Gastrocnemius medialis (tissue), 4 donors: Measurements from ENCODE around the gene THBS1. TPM values are rescaled to one million over a fixed set of nuclear protein-coding genes. Genes with fewer than 3 reads are reported as not detected.

Experiments used
- ATAC-seq, 2 donors: fragments of 150-250 bp; one replicate each; pipeline ENCODE4 v1.9.1; 2016
- DNase-seq, 2 donors: peaks; one replicate each; pipeline ENCODE4 v3.0.0-alpha.2; 2019
- H3K27ac ChIP-seq, 4 donors: fragments of 200-600 bp; sonication (generic); 1 replicate in 1 of 4; 2 replicates in 3 of 4; pipeline ENCODE4 v1.5.1; 2016 to 2018; ENCODE audit warnings: mild to moderate bottlenecking in 2 of 4, moderate library complexity in 1 of 4
- H3K27me3 ChIP-seq, 3 donors: fragments of 200-600 bp; sonication (generic) in 2 of 3; 1 replicate in 1 of 3; 2 replicates in 2 of 3; pipeline versions ENCODE4 v1.5.1 to v1.6.0; 2016 to 2019; ENCODE audit warnings: mild to moderate bottlenecking in 1 of 3, moderate library complexity in 1 of 3
- H3K36me3 ChIP-seq, 2 donors: fragments of 200-600 bp; sonication (generic) in 1 of 2; one replicate each; pipeline ENCODE4 v1.5.1; 2017 to 2018
- H3K4me1 ChIP-seq, 2 donors: fragments of 200-600 bp; sonication (generic) in 1 of 2; one replicate each; pipeline ENCODE4 v1.5.1; 2016 to 2017; ENCODE audit warnings: mild to moderate bottlenecking in 2 of 2
- H3K4me3 ChIP-seq, 4 donors: fragments of 200-600 bp; sonication (generic) in 3 of 4; 1 replicate in 1 of 4; 2 replicates in 3 of 4; pipeline ENCODE4 v1.5.1; 2016 to 2019; ENCODE audit warnings: mild to moderate bottlenecking in 2 of 4
- H3K9me3 ChIP-seq, 3 donors: fragments of 200-600 bp; sonication (generic) in 2 of 3; 1 replicate in 1 of 3; 2 replicates in 2 of 3; pipeline ENCODE4 v1.5.1; 2016 to 2019
- POLR2A ChIP-seq, 2 donors: fragments of 450-650 bp; IDR thresholded peaks; one replicate each; pipeline ENCODE4 v1.6.1; 2017; ENCODE audit warnings: antibody characterized with exemption in 2 of 2, mild to moderate bottlenecking in 2 of 2, moderate library complexity in 2 of 2
- in situ Hi-C, 4 donors: fragments of 200-750 bp; cut with MboI; loops; one replicate each; pipeline versions ENCODE4 v1.15.0 to v1.8.0; 2017; ENCODE audit warnings: low sequenced_read_pairs in 4 of 4
- intact Hi-C: fragments of 100-400 bp; cut with DNase I; formaldehyde crosslinking; loops from one replicate; pipeline ENCODE4 v1.15.1; 2023; ENCODE audit warnings: low total_unique reads
- total RNA-seq, 4 donors: library from RNA; depleted of rRNA; stranded (reverse); fragments of >200 nt; gene quantifications; one replicate each; pipeline versions ENCODE4 v1.1.0 to v1.2.3, GENCODE V29; 2016
- TF ChIP-seq, protein P1 (sequence below), 5 experiments: fragments of 450-650 bp in 3 of 5; fragments of 200-600 bp in 2 of 5; sonication (generic) in 2 of 5; IDR thresholded peaks in 4 of 5; conservative IDR thresholded peaks in 1 of 5; 1 replicate in 4 of 5; 2 replicates in 1 of 5; pipeline ENCODE4 v1.5.1; 2016 to 2019; ENCODE audit warnings: antibody characterized with exemption in 5 of 5, mild to moderate bottlenecking in 3 of 5, moderate library complexity in 3 of 5

The THBS1 gene
- total RNA-seq, 4 donors from 2014 or later, result 10.7 to 99.0 (median 44.6) TPM

DNA sequence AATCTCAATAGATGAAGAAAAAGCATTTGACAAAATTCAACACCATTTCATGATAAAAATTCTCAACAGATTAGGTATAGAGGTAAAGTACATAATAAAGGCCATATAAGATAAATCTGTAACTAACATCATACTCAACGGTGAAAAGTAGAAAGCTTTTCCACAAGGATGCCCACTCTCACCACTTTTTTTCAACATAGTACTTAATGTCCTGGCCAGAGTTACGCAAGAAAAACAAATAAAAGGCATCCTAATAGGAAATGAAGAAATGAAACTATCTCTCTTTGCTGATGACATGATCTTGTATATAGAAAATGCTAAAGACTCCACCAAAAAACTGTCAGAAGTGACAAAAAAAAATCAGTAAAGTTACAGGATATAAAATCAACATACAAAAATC is 33.0 kb downstream of the THBS1 start:
- TF ChIP-seq POLR2A (IDR thresholded peaks at IDR 0.05), result no peak
- TF ChIP-seq, protein P1, sequence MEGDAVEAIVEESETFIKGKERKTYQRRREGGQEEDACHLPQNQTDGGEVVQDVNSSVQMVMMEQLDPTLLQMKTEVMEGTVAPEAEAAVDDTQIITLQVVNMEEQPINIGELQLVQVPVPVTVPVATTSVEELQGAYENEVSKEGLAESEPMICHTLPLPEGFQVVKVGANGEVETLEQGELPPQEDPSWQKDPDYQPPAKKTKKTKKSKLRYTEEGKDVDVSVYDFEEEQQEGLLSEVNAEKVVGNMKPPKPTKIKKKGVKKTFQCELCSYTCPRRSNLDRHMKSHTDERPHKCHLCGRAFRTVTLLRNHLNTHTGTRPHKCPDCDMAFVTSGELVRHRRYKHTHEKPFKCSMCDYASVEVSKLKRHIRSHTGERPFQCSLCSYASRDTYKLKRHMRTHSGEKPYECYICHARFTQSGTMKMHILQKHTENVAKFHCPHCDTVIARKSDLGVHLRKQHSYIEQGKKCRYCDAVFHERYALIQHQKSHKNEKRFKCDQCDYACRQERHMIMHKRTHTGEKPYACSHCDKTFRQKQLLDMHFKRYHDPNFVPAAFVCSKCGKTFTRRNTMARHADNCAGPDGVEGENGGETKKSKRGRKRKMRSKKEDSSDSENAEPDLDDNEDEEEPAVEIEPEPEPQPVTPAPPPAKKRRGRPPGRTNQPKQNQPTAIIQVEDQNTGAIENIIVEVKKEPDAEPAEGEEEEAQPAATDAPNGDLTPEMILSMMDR (IDR thresholded peaks at IDR 0.05 in 4 of 5, conservative IDR thresholded peaks at IDR 0.05 in 1 of 5), result no peak
- Histone ChIP-seq H3K27ac (no peak overlapping the region), H3K36me3 (no peaks in the 10 kb centered on the region), H3K27me3 (no peaks in the 10 kb centered on the region), H3K9me3 (no peaks in the 10 kb centered on the region), H3K4me1 (no peaks in the 10 kb centered on the region), H3K4me3 (no peak overlapping the region)
- DNase-seq (no peak), ATAC-seq (no peak)
- in situ Hi-C loops (no loop called here), intact Hi-C loops (no loop called here)

DNA sequence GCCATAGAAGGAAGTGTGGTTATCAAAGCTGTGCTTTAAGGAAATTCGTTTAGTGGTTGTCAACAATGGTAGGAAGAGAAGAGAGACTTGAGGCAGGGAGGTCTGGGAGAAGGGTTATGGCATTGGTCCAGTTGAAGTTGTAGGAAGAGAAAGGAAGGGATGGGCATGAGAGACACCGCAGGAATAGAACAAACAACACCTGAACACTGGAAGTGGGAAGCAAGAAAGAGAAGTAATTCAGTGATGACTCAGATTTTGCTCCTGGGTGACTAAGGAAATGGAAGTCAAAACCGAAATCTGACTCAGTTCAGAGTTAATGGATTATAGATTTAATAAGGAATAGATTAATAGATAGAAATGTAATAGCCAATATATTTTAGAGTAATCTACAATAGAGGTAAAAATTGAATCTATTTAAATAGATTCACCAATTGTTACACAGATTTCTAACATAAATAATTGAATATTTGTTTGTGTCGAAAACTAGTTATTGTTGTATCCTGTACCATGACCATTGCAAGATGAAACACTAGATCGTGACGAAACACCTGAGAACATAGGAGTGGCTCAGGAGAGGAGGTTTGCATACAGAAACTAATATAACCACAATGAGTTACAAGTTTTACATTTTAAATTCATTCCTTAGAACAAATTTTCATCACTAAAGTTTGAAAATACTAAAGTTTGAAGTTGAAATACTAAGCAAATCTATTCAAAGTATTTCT is 36.0 kb downstream of the THBS1 start:
- no peak for DNase-seq
- Histone ChIP-seq H3K4me1 (no peaks in the 10 kb centered on the region), H3K27ac (no peak overlapping the region), H3K4me3 (no peak overlapping the region), H3K36me3 (no peaks in the 10 kb centered on the region), H3K9me3 (no peaks in the 10 kb centered on the region), H3K27me3 (no peaks in the 10 kb centered on the region)
- in situ Hi-C loops, result no loop called here
- ATAC-seq, result no peak
- intact Hi-C loops, result no loop called here
- TF ChIP-seq, protein P1 (IDR thresholded peaks at IDR 0.05 in 4 of 5, conservative IDR thresholded peaks at IDR 0.05 in 1 of 5), result no peak
- TF ChIP-seq POLR2A (IDR thresholded peaks at IDR 0.05), result no peak

DNA sequence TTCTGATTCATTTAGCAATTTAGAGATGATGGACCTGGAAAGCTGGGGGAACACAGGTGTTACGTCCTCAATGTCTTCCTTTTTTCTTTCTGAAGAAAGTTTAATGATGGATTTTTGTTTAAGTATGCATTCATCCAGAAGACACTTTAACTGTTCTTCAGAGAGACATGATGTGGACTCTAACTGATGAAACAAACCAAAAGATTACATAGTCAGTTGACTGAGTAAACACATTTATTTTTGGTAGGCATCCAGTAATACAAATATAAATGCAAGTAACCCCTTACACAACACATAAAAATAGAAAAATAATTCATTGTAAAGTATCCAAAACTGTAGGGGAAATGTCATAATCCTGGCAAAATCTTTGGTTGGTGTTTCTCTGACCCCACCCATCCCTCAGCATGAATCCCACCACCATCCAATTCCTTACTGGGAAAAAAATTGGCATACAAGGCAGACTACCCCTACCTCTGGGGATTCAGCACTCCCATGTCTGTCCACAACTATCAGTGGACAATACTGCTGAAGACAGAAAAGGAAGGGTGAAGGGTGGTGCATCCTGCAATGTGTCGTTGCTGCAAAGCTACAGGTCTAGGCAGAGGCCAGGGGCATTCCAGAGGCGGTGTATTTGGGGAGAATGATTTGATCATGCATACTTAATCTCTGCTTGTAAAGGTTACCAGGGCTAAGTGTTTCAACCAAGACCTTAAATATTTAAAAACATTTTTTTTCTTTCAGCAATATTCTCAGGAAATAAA is 37.4 kb downstream of the THBS1 start:
- H3K9me3 ChIP-seq, result no peaks in the 10 kb centered on the region
- intact Hi-C loops, result no loop called here

DNA sequence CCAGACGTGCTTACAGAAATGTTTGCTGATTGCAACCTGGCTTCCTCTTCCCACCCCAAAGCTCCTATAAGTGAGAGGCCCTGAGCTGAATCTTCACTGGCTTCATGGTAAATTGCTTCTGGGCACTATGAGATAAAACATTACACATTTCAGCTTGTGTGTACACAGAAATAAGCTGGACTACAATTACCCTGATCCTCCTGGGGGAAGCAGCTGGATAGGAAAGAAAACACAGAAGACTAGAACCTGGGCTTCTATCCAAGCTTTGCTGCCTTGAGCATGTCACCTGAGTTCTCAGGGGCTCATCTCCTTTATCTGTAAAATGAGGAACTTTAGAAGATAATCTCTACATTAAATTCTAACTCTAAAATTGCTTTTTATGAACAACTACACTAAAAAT is 40.3 kb downstream of the THBS1 start:
- intact Hi-C loops, result no loop called here

More for the DNA sequence above, 37.4 kb downstream of the THBS1 start:
- H3K27ac ChIP-seq, result no peak overlapping the region
- H3K36me3 ChIP-seq, result no peaks in the 10 kb centered on the region
- no peaks in the 10 kb centered on the region for H3K27me3 ChIP-seq
- no peak for TF ChIP-seq POLR2A (IDR thresholded peaks at IDR 0.05)
- TF ChIP-seq, protein P1 (IDR thresholded peaks at IDR 0.05 in 4 of 5, conservative IDR thresholded peaks at IDR 0.05 in 1 of 5), result no peak
- no peaks in the 10 kb centered on the region for H3K4me1 ChIP-seq
- ATAC-seq (no peak), DNase-seq (no peak)
- no peak overlapping the region for H3K4me3 ChIP-seq
- in situ Hi-C loops, result no loop called here

More for the DNA sequence above, 40.3 kb downstream of the THBS1 start:
- H3K27ac ChIP-seq, result no peak overlapping the region
- no peaks in the 10 kb centered on the region for H3K27me3 ChIP-seq
- no peaks in the 10 kb centered on the region for H3K36me3 ChIP-seq
- H3K4me1 ChIP-seq, result peaks cover 13 to 18% of the 10 kb centered on the region in 2 donors
- DNase-seq (no peak), ATAC-seq (no peak)
- no peaks in the 10 kb centered on the region for H3K9me3 ChIP-seq
- no peak for TF ChIP-seq POLR2A (IDR thresholded peaks at IDR 0.05)
- TF ChIP-seq, protein P1 (IDR thresholded peaks at IDR 0.05 in 4 of 5, conservative IDR thresholded peaks at IDR 0.05 in 1 of 5), result no peak
- in situ Hi-C loops, result no loop called here
- H3K4me3 ChIP-seq, result no peak overlapping the region
